ENCODE results near the gene ARHGAP20.

DNA sequence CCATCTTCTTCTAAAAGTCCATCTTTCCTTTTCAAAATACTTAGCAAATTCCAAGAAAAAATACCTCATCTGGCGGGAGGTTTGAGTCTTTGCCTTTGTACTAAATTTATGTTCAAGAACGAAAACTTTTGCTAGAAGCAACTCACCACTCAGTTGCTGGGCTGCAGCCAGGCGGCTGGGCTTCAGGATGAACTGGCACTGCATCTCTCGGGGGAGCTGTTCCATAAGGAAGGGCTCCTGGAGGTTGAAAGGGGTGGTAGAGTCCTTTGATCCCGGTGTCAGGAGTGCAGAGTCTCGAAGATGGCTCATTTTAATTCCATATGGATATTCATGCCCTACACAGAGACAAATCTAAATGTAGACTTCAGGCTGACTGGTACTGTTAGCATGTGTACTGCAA lies 105.8 kb downstream of the ARHGAP20 start:
- TF ChIP-seq CTCF (IDR thresholded peaks at IDR 0.05) (no peak), POLR2A (IDR thresholded peaks at IDR 0.05) (no peak), POLR2AphosphoS5 (IDR thresholded peaks at IDR 0.05) (no peak)

Measured in prostate gland (tissue), 2 donors.